ENCODE measurements around the gene MDM1. TPM values are rescaled to one million over a fixed set of nuclear protein-coding genes. Genes with fewer than 3 reads are reported as not detected.

Gene MDM1
- total and polyA plus RNA-seq, 2 of the 13 experiments (the other 11 are each of a cell fraction or from before 2014, with no cell fraction given) = 4.6 to 15.2 TPM

- no peak overlapping the region for H3K9ac ChIP-seq (ENCODE audit: insufficient read depth, low read depth, low read length)
- intact Hi-C loops (cut with micrococcal nuclease; ENCODE audit: unreplicated experiment) (no loop called here), in situ Hi-C loops (cut with HindIII; ENCODE audit: extremely low pct_ligation_motif_present, low pct_unique_long_range_greater_than_20kb) (no loop called here)
- BruUV-seq (replicated peaks) = no TSS peak
- no peaks in the 10 kb centered on the region for H4K20me1 ChIP-seq (ENCODE audit: insufficient read depth, low read length)
- no peaks in the 10 kb centered on the region for H3K79me2 ChIP-seq (ENCODE audit: insufficient read depth, low read length)
- no peaks in the 10 kb centered on the region for H3K4me1 ChIP-seq (ENCODE audit: insufficient read depth, low read length)
- ChIA-PET POLR2A (no interaction called here), CTCF (ENCODE audit: low intra/inter-chr PET ratio, low total read pairs) (no interaction called here)
- no peak overlapping the region for H3K27ac ChIP-seq (ENCODE audit: extremely low read length, insufficient read depth, low read length)
- H3K9me3 ChIP-seq (ENCODE audit: low read length) = no peaks in the 10 kb centered on the region
- no peak for DNase-seq (ENCODE audit: low spot score)
- no peak overlapping the region for H3K4me3 ChIP-seq (replicated peaks in 1 of 3; ENCODE audit: insufficient read depth in 1 of 3, low read depth in 2 of 3, low read length in 3 of 3)
- no peak overlapping the region for H3K4me2 ChIP-seq (ENCODE audit: low read depth, low read length)
- H2AFZ ChIP-seq (ENCODE audit: low read length) = no peak overlapping the region
- H3K27me3 ChIP-seq (ENCODE audit: control insufficient read depth in 1 of 2, insufficient read depth in 2 of 2, low read length in 2 of 2) = peaks cover 0 to 4% of the 10 kb centered on the region in 2 experiments; a peak in 1 of 5 replicates
- H3K36me3 ChIP-seq (replicated peaks in 1 of 2; ENCODE audit: control insufficient read depth in 1 of 2, insufficient read depth in 2 of 2, low read length in 2 of 2) = no peaks in the 10 kb centered on the region
- FAIRE-seq = no peak
- ATAC-seq = no peak
- TF ChIP-seq KAT8 (CRISPR knock-in tag; IDR thresholded peaks at IDR 0.05) (no peak), EP300 (IDR thresholded peaks at IDR 0.05; ENCODE audit: low read depth in 2 of 2, low read length in 2 of 2) (no peak), EP300 (CRISPR knock-in tag; IDR thresholded peaks at IDR 0.05; ENCODE audit: borderline replicate concordance) (no peak), ZNF276 (CRISPR knock-in tag; IDR thresholded peaks at IDR 0.05; ENCODE audit: low read depth) (no peak), ZNF792 (CRISPR knock-in tag; IDR thresholded peaks at IDR 0.05) (no peak), AKNA (CRISPR knock-in tag; IDR thresholded peaks at IDR 0.05; ENCODE audit: borderline replicate concordance) (no peak), RFXANK (CRISPR knock-in tag; IDR thresholded peaks at IDR 0.05) (no peak), HCFC1 (IDR thresholded peaks at IDR 0.05; ENCODE audit: low read depth, low read length) (no peak), ZNF614 (CRISPR knock-in tag; IDR thresholded peaks at IDR 0.05; ENCODE audit: borderline replicate concordance) (no peak), TBX3 (IDR thresholded peaks at IDR 0.05; ENCODE audit: borderline replicate concordance) (no peak), HNF4A (CRISPR knock-in tag; IDR thresholded peaks at IDR 0.05) (no peak), ZNF337 (CRISPR knock-in tag; IDR thresholded peaks at IDR 0.05; ENCODE audit: borderline replicate concordance, low read depth) (no peak), FUBP1 (CRISPR knock-in tag; IDR thresholded peaks at IDR 0.05; ENCODE audit: borderline replicate concordance) (no peak), MTF2 (CRISPR knock-in tag; IDR thresholded peaks at IDR 0.05; ENCODE audit: borderline replicate concordance) (no peak), RBM39 (IDR thresholded peaks at IDR 0.05; ENCODE audit: low read depth, low read length, poor library complexity, severe bottlenecking) (no peak), SRSF9 (IDR thresholded peaks at IDR 0.05; ENCODE audit: borderline replicate concordance, insufficient read depth, low read depth, low read length, poor library complexity, severe bottlenecking) (no peak)
Observed at GRCh38 chr12:68272732-68273131, 59.4 kb downstream of the MDM1 start.
